ES-I3 (cell line): Measurements from ENCODE around the gene ZC3H12C.

Source experiments
- H3K36me3 ChIP-seq: 2 replicates; pipeline ENCODE4 v1.6.1; 2013; ENCODE audit warnings: mild to moderate bottlenecking, low read length, control low read depth, moderate library complexity; ENCODE audit not compliant: insufficient read depth
- H3K4me1 ChIP-seq: 2 replicates; pipeline ENCODE4 v1.6.1; 2013; ENCODE audit warnings: mild to moderate bottlenecking, control low read depth, low read length; ENCODE audit not compliant: insufficient read depth
- H3K9ac ChIP-seq: 2 replicates; pipeline ENCODE4 v1.6.1; 2013; ENCODE audit warnings: low read depth, mild to moderate bottlenecking, low read length, moderate library complexity
- H3K9me3 ChIP-seq: 2 replicates; pipeline ENCODE4 v1.6.1; 2013; ENCODE audit warnings: mild to moderate bottlenecking, low read length, moderate library complexity; ENCODE audit not compliant: control insufficient read depth, insufficient read depth

The ZC3H12C gene

DNA sequence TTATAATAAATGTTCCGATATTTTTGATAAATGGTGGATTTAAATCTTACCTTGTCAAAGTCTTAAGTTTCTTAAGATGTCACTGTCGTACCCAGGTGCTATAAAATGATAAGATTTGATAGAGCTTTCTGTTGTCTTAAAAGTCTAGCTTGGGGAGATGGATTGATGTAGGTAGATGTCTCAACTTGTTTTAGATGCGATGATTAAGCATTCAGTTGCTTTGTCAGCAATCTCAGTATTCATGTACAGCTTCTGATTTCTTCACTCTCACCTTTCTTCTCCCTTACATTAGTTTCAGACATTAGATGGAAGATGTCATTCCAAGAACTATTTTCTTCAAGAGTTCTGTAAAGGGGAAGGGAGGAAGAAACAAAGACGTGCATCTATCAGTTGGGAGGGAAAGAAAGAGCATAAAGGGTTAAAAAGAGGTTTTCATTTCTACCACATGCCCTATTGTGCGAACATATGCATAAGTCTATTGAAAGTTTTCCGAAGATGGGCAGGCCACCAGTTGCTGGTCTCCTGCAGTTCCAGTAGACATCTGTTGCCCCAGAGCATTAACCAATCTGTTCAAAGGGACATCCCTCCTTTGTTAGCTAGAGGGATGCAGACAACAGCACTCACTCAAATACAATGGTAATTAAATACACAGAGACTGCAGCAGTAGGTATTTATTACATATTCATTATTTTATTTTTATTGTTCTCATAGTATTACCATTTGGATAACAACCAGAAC is 38.4 kb downstream of the ZC3H12C start:
- no peak overlapping the region for H3K9ac ChIP-seq
- H3K4me1 ChIP-seq, result peaks cover 41% of the 10 kb centered on the region
- no peaks in the 10 kb centered on the region for H3K36me3 ChIP-seq
- no peaks in the 10 kb centered on the region for H3K9me3 ChIP-seq

DNA sequence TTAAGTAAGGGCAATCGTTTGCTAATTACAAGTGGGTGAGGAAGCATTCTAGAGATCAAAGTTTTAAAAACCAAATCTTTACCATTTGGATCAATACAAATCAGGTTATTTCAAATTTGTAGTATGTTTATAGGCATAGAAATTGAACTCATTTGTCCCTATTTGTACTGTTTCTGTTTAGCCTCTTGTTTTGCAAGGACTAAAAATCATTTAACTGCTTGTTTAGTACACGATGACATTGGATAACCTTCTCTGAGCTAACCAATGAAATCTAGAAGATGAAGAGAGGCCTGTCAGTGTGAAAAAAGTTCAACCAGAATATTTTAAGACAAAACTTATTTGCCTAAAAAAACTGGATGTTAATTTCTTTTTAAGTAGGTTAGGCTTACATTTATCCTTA is 40.0 kb downstream of the ZC3H12C start:
- Histone ChIP-seq H3K9ac (no peak overlapping the region), H3K9me3 (no peaks in the 10 kb centered on the region), H3K36me3 (no peaks in the 10 kb centered on the region), H3K4me1 (peaks cover 33% of the 10 kb centered on the region)

DNA sequence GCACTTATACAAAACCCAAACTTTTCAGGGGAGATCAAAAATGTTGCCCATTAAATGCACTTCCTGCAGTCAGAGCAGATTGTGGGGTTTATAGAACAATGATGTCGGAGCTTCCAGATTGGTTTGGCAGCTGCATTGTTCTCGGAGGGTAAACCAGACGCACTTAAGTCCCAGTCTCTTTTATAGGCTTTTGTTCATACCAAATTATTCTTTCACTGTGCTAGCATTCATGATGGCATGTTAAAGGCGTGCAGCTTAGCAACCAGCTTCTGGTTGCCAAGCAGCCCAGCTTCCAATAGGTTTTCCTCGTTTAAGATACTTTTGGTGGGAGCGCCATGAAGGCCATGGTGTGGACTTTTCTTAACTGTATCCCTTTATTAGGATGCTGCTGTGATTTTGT is 40.9 kb downstream of the ZC3H12C start:
- H3K9ac ChIP-seq, result no peak overlapping the region
- peaks cover 24% of the 10 kb centered on the region for H3K4me1 ChIP-seq
- no peaks in the 10 kb centered on the region for H3K9me3 ChIP-seq
- H3K36me3 ChIP-seq, result no peaks in the 10 kb centered on the region

DNA sequence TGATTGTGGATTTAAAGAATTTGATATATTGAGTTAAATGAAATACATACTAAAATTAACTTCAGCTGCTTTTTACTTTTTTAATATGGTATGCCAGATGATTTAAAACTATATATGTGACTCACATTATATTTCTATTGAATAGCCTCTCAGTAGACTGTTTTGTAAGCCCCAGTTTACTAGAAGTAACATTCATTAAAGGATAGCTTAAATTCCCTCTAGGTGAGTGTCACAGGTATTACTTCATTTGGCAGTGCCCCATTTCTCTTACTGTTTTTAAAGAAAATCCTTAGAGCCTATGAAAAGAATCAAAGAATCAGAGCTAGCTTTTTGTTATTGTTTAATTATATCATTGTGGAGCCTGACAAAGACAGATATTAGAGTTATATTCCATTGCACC is 48.6 kb downstream of the ZC3H12C start:
- Histone ChIP-seq H3K9ac (no peak overlapping the region), H3K9me3 (no peaks in the 10 kb centered on the region), H3K36me3 (no peaks in the 10 kb centered on the region)

DNA sequence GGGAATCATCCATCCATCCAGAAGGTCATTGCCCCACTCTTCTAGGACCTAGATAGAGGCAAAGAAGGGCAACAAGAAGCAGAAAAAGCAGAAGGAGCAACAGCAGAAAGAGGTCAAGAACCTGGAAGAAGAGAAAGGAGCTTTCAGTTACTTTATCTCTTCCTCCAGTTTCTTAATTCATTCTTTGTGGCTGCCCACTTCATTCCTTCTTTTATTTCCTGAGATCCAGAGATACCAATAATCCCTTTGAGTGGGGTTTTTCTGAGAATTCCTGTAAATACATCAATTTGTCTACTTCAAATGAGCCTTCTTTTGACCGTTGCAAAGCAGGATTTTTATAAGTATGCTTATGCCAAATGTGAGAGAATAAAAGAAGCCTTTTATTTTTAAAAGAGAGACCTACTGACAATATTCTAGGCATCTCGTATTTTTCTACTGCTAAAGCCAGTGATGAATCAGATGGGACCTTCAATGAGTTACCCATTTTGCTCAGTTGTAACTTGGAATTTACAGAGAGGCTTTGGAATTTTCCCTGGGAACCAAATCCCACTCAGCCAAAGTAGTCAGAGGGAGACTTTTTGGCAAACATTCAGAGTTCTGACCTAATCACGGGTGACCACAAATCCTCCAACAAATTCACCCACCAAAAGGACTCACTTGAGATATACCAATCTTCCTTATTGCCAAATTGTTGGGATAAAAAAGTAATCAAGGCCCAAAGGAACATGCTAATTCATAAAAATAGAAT is 54.9 kb downstream of the ZC3H12C start:
- Histone ChIP-seq H3K9me3 (no peaks in the 10 kb centered on the region), H3K4me1 (0 out of 2 replicates have a peak, but pooled peaks cover 8% of the 10 kb centered on the region), H3K9ac (no peak overlapping the region), H3K36me3 (no peaks in the 10 kb centered on the region)

More for the DNA sequence above, 48.6 kb downstream of the ZC3H12C start:
- no peaks in the 10 kb centered on the region for H3K4me1 ChIP-seq

DNA sequence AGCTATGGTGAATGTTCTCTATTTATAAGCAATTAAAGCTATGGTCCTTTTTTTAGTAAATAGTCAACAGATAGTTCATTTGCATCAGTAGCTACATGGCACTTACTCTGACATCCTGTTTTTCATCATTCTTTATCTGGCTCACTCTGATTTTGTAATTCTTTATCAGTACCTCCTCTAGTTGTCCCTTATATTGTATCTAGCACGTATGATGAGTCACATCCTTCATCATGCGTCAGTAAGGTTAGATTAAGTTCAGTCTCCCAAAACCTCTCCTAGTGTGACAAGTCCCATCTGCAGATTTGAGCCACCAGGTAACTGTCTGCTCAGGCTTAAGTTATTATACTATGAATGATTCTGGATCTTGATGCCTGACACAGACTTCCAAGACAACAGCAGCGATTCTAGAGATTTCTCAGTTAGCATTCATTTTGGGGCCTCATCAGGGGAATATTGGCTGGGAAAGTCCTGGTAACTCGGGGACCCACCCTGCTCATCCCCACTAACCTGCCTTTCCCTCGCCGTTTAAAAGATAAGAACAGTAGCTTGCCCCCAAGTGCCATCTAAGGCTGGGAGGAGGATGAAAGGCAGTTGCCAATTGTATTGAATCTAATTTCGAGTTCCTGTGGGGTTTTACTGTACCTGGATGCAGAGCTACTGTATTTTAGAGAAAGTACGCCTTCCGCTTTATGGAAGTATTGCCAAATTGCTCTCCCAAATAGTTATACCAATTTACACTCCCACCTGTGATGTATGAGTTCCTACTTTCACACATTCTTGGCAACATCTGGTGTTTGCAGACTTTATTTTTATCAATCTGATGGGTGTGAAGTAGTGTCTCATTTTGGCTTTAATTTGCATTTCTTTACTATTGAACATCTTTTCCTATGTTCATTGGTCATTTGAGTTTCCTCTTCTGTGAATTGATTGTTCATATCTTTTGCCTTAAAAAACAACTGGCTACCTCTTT is 55.9 kb downstream of the ZC3H12C start:
- Histone ChIP-seq H3K36me3 (no peaks in the 10 kb centered on the region), H3K9me3 (no peaks in the 10 kb centered on the region), H3K4me1 (0 out of 2 replicates have a peak, but pooled peaks cover 8% of the 10 kb centered on the region), H3K9ac (no peak overlapping the region)

DNA sequence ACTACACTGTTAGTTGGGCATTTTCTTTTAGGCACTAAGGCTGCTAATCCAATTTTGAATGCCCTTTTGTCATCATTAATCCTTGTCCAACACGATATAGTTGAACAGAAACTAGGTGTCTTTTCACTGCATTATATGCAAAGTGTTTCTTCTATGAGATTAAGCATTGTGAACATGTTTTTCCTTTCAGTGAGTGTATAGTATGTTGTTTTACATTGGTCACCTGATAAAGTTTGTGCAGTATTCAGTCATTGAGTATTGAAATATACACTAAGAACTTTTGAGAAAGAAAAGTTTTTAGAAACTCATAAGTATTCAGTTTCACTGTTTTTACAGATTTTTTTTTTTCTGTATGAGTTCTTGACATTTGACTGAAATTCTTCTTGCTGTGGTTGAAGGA is 59.0 kb downstream of the ZC3H12C start:
- Histone ChIP-seq H3K36me3 (no peaks in the 10 kb centered on the region), H3K4me1 (0 out of 2 replicates have a peak, but pooled peaks cover 8% of the 10 kb centered on the region), H3K9me3 (no peaks in the 10 kb centered on the region), H3K9ac (no peak overlapping the region)

DNA sequence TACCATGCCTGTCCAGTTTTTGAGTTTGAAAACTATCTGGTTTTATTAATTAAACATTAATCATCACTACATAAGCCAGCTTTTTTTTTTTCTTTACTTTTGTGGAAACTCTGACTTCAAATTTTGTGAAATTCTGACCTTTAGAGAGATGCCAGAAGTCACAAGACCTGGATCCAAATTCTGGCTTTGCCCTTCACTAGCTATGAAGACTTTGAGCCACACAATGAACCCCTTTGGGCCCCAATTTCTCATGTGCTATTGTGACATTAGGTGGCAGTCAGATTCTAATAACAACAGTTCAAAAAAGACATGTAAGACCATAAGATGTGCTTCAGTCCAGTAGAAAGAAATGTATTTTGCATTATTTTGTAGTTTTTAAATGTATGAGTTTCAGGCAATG is 60.3 kb downstream of the ZC3H12C start:
- no peaks in the 10 kb centered on the region for H3K9me3 ChIP-seq
- H3K4me1 ChIP-seq, result 0 out of 2 replicates have a peak, but pooled peaks cover 7% of the 10 kb centered on the region
- H3K9ac ChIP-seq, result no peak overlapping the region
- no peaks in the 10 kb centered on the region for H3K36me3 ChIP-seq

DNA sequence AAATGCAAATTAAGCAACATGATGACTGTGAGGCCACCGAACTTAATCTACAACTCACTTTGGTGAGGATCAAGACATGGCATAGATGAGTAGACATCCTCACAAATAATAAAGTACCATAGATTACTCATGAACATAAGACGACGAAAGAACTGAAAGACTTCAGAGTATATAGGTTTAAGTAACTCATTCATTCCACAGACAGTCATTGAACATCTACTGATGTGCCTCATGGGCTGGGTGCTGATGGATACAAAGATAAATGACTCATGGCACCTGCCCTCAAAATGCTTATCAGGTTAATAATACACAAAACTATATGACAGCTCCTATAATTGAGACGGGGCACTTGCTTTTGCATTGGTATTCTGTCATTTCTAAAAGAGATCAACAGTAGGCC is 63.3 kb downstream of the ZC3H12C start:
- Histone ChIP-seq H3K4me1 (no peaks in the 10 kb centered on the region), H3K9ac (no peak overlapping the region), H3K36me3 (no peaks in the 10 kb centered on the region; the same call in none of the 2 replicates), H3K9me3 (no peaks in the 10 kb centered on the region)

DNA sequence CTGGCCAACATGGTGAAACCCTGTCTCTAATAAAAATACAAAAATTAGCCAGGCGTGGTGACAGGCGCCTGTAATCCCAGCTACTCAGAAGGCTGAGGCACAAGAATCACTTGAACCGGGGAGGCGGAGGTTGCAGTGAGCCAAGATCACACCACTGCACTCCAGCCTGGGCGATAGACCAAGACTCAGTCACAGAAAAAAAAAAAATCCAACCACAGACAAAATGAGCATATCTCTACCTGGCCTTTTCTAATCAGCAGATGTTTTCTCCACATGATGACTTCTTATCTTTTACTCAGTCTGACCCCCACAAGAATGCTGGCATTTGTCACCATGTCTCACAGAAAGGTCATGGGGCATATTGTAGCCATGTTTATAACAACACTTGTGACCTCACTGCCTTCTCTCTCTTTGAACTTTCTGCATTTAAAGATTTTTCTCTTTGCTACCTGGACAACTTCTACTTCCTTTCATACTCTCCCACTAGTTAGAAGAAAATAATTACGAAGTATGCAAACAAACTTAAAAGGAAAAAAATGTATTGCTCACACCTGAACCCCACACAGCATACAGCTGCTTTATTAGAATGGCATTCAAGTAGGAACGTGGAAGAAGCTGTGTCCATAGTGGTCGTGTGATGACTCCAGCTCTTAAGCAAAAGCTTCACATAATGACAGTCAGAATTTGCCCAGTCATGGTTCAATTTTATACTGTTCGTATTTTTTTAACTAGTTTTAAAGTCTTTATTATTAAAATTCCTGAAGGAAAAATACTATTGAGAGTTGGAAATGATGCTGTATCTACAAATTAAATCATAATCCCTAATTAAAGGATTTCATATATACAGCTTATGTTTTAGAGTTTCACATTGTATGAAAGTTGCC is 65.4 kb downstream of the ZC3H12C start:
- no peak overlapping the region for H3K9ac ChIP-seq
- H3K36me3 ChIP-seq, result no peaks in the 10 kb centered on the region; the same call in none of the 2 replicates
- no peaks in the 10 kb centered on the region for H3K9me3 ChIP-seq
- H3K4me1 ChIP-seq, result no peaks in the 10 kb centered on the region

DNA sequence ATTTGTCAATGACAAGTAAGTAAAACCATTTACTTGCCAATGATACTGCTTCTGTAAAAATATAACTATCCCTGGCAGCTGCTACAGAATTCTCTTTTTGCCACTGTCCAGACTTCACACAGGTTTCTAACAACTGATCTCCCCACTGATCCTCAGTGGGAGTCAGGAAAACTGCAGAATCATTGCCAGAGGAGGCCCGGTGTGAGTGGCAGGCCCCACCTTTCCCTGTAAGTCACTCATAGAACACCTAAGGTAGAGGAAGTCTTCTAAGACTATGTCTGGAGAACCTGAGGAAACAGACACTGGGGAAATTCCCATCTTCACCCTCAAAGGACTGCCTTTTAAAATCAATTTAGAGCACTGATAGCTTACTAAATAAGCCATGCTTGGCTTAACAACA is 66.3 kb downstream of the ZC3H12C start:
- no peak overlapping the region for H3K9ac ChIP-seq
- H3K36me3 ChIP-seq, result no peaks in the 10 kb centered on the region; the same call in none of the 2 replicates
- no peaks in the 10 kb centered on the region for H3K4me1 ChIP-seq
- no peaks in the 10 kb centered on the region for H3K9me3 ChIP-seq

DNA sequence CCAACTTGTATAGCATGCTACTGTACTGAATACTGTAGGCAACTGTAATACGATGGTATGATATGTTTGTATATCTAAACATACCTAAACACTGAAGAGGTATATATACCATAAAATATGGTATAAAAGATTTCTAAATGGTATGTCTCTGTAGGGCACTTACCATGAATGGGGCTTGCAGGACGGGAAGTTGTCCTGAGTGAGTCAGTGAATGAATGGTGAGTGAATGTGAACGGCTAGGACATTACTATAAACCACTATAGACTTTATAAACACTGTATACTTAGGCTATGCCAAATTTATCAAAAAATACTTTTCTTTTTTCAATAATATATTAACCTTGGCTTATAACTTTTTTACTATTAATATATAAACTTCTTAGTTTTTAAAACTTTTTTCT is 66.8 kb downstream of the ZC3H12C start:
- Histone ChIP-seq H3K36me3 (no peaks in the 10 kb centered on the region; the same call in none of the 2 replicates), H3K4me1 (no peaks in the 10 kb centered on the region), H3K9me3 (no peaks in the 10 kb centered on the region), H3K9ac (no peak overlapping the region)

DNA sequence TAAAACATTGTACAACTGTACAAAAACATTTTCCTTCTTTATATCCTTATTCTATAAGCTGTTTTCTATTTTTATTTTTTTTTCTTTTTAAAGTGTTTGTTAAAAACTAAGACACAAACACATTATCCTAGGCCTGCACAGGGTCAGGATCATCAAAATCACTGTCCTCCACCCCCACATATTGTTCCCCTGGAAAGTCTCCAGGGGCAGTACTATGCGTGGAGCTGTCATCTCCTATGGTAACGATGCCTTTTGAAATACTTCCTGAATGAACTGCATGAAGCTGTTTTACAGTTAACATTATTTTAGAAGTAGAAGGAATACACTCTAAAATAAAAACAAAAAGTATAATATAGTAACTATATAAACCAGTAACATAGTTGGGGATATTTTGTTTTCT is 67.2 kb downstream of the ZC3H12C start:
- Histone ChIP-seq H3K9ac (no peak overlapping the region), H3K4me1 (no peaks in the 10 kb centered on the region), H3K36me3 (no peaks in the 10 kb centered on the region; the same call in none of the 2 replicates), H3K9me3 (no peaks in the 10 kb centered on the region)
